NCI-H345 treated with DMSO at 0.1 percent for 48 hours (cell line): ENCODE results near the gene PRKAG3.
"Not testable (repeated sequence)": the region's sequence is repeated elsewhere in the genome, so short reads cannot be mapped to it uniquely, and the experiment has no call there.

Experiments used
- DNase-seq: peaks from one replicate; lab custom pipeline; 2025; ENCODE audit not compliant: unreplicated experiment; lab: John Stamatoyannopoulos, UW

Gene PRKAG3

DNA sequence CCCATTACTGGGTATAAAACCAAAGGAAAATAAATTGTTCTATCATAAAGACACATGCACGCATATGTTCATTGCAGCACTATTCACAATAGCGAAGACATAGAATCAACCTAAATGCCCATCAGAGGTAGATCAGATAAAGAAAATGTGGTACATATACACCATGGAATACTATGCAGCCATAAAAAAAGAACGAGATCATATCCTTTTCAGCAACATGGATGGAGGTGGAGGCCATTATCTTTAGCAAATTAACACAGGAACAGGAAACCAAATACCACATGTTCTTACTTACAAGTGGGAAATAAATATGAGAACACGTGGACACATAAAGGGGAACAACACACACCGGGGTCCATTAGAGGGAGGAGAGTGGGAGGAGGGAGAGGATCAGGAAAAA lies 12.7 kb upstream of the PRKAG3 start:
- DNase-seq: not testable (repeated sequence)

DNA sequence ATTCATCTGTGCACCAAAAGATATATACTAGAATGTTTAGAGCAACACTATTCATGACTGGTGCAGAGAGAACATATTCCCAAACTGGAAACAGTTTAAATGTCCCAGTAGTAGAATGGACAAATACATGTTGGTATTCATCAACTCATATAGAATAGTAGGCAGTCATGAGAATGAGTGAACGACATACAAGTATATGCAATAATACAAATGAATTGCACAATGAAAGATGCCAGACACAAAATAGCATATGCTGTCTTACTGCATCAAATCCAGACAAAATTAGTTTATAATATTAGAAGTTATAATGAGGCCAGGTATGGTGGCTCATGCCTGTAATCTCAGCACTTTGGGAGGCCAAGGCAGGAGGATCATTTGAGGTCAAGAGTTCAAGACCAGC lies 8.3 kb upstream of the PRKAG3 start:
- no peak for DNase-seq

DNA sequence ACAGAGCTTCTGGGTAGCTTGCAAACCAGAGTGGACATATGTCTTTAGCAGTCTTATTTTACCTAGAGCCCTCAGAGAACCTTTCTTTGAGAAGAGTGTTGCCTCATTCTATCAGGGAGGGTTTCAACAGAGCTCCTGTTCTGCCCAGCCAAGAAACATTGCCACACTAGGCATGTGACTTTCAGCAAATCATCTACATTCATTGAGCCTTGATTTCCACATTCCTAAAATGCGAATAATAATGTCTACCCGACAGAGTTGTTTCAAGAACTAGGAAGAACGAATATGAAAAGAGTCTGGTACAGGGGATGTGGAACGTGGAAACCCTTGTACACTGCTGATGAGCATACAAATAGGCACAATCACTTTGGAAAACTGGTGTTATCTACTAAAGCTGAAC lies 7.8 kb upstream of the PRKAG3 start:
- no peak for DNase-seq

DNA sequence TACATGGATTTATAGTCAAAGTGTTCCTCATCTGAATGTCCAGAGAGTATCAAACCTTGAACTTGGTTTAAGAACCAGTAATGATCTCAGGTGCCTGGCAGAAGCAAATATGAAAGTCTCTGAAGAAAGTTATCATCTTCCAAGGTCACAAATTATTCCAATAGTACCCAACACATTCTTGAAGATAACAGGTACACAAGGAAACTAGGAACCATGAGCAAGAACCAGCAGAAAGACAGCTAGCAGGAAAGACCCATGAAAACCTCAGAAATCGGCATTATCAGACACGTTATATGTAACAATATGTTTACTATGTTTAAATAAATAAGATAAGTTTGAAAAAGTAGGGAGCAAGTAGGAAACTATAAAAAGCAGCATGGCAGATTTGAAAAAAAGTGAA lies 5.9 kb upstream of the PRKAG3 start:
- no peak for DNase-seq

DNA sequence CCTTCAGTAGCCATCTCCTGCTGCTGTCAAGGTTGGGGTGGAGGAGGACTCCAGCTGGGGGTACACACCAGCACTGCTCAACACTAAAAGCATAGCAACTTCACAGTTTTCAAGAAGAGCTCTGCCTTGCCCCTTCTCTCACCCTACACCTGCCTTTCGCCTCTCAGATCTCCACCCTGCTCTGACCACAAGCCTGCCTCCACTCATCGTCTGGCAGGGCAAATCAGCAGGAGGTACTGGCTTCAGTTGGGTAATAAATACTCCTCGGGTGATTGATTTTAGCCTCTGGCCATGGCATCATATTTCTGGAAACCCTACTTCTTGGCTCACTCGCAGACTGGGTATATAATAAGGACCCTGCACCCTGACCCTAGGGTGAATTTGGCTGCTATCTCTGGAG lies 3.1 kb upstream of the PRKAG3 start:
- DNase-seq: no peak

DNA sequence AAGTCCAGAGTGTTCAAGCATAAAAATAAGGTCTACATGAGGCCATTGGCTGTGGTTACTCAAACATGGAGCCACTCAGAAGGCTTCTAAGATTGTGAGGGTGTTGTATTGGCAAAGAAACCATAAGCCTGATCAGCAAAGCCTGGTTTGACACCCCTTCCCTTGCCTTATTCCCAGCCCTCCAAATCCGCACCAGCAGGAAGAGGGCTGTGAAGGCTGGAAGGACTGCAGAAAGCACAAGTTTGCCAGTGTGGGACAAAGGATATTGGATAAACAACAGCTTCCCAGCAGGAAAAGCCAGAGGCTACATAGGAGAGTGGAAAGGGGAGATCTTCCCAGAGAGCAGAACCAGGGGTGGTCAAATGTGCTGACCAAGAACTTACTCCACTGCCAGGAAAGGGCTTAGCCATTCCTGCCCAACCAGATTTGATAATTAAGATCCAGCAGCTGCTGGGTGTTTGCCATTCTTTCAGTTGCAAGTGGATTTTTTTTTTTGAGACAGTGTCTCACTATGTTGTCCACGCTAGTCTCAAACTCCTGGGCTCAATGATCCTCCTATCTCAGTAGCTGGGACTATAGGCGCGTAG lies 1.5 kb upstream of the PRKAG3 start:
- no peak for DNase-seq

DNA sequence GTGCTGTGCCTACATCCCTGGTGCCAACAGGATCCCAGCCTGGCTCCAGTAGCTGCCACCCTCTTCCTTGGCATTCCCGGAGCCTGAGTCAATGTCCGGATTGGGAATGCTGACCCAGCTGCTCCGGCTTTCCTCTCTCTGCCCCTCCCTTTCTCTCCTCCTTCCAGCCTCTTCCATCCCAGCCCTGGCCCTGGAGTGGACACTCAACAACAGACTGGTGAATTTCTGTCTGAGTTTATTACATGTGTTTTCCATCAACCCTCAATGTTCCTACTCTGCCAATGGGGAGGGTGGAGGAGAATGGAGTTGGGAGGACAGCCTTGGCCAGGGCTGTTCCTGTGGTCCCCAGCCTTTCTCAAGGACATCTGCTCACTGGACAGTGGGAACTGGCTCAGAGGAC lies 917 bp upstream of the PRKAG3 start:
- DNase-seq: no peak

DNA sequence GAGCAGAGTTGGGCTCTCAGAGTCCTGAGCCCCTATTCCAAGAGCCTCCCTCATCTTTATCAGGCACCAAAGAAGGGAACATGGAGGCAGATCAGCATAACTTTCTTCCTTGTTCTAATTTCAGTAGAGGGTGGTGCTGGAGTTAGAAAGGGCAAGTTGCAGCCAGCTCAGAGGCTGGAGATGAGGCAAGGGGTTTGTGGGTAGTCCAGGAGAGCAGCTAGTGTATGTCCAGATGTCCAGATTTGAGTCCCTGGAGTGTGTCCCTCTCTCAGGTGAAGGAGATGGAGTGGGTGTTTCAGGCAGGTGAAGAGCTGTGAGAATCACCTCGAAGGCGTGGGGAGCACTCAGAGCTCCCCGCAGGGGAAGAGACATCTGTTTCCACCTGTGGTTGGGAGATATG lies 478 bp upstream of the PRKAG3 start:
- no peak for DNase-seq

DNA sequence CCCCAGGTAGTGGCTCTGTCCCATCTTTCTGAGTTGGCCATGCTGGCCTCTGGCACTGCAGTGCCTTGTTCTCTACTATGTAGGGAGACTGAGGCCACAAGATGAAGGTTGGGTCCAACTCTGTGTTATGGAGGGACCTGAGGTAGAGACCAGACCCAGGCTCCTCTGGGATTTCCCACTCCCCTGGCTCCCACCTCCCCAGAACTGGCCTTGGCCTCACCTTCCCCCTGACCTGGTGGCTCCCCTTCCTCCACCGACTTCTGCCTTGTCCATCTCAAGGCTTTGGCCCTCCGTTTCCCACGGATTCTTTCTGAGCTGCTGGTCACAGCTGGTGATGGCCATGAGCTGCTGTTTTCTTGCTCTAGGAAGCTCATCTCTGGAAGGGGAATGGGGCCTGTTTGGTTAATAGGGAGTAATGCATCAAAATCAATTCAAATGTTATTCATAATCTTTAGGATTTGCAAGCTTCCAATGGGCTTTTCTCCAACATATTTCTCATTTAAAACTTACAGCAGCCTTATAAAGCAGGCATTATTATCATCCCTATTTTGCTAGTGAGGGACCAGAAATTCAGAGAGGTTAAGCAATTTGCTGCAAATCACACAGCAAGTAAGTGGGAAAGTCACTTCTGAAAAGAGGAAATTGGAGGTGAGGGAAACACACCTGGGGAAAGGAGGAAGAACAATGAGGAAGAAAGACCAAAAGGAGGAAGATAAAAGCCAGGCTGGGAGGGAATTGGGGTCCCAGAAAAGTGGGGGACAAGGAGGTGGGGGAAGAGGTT lies 887 bp downstream of the PRKAG3 start:
- no peak for DNase-seq

DNA sequence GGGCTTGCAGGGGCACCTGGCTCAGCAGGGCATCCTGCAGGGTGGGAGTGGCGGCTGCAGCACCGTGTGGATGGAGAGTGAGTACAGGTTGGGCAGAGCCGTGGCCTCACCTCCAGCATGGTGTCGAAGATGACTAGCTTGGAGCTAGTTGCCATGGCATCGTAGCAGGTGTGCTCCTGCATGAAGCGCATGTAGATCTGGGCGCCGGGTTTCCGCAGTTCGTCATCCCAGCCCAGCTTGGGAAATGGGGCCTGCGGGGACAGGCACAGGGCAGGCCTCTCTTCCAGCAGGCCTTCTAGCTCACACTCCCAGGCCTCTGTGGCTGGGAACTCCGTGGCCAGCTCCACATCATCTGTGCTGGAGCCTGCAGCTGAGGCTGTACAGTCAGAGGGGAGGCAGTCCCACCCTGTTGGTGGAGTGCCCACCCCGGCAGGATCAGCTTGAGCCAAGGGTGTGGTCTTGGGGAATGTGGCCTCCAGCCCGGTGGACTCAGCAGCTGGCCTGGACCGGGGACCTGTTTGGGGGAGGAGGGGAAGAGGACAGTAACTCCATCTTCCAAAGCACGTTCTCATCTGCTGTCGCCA lies 1.6 kb downstream of the PRKAG3 start:
- no peak for DNase-seq

DNA sequence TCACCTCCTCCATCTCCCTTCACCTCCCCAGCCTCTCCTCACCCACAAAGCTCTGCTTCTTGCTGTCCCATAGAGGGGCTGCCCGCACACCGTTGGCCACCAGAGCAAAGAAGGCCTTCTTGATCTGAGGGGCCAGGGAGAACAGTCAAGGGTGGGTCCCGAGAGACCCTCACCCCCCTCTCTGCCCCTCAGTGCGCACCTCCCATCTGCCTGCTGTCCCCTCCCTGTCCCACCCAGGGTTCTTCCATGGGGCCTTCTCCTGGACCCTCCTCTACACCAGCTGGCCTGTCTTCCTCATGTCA lies 3.2 kb downstream of the PRKAG3 start:
- DNase-seq: no peak

DNA sequence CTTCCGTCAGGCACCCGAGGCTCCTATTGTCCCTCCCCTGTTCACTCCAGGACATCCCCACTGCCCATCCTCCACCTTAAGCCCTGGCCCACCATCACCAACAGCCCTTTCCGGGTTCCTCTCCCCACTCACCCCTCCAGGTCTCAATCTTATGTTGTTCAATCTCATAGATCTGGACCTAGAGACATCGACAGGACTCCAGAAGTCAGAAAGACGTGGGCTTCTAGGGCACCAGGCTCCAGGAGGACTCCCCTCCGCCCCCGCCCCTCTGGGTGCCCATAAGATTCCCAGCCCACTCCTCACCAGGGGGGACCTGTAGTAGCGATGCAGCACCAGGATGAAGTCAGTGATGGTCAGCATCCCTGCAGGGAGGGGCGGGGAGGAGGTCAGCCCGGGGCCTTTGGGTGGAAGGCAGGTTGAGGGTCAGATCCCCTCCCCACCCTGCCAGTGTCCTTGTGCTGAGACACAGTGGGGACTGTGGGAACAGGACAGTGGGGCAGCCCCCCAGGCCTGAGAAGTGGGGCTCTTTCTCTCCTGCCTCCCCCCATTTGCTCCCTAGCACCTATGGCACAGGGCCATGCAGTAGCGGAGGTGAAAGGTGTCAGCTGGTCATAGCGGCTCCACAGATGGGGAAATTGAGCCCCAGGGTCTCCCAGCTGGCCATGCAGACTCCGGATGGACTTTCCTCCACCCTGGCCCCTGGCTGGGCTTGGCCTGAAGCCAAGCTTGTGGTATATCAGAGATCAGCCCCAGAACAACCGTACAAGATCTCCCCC lies 3.7 kb downstream of the PRKAG3 start:
- DNase-seq: no peak

DNA sequence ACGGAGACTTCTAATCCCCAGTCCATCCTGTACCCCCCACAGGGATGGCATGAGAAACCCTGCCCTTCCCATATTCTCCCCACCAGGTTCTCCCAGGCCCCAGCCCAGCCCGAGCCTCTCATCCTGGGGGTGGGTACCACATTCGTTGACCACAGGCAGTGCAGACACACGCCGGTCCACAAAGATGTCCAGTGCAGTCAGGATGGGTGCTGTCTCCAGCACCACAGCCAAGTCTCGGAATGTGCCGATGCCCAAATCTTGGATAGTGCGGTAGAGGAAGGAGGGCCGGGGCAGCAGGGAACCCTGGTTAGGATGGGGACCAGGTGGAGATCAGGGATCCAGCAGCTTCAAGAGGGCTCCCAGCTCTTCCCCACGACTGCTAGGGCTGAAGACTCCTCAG lies 4.8 kb downstream of the PRKAG3 start:
- no peak for DNase-seq

DNA sequence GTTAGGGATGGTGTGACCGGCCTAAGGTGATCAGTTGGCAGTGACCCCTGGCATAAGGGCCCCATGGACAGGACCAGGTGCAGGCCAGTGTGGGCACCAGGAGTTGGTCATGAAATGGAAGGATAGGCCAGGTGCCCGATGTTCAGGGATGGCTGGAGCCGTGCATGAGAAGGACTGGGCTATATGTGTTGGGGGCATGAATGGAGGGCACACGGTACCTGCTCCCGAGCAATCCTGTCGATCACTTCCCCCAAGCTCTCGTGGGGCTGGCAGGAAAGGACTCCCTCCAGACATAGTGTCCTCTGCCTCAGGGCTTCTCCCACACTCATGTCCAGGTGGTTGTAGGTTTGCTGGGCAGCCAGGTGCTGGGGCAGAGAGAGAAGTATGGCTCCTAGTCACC lies 7.6 kb downstream of the PRKAG3 start:
- DNase-seq: no peak

DNA sequence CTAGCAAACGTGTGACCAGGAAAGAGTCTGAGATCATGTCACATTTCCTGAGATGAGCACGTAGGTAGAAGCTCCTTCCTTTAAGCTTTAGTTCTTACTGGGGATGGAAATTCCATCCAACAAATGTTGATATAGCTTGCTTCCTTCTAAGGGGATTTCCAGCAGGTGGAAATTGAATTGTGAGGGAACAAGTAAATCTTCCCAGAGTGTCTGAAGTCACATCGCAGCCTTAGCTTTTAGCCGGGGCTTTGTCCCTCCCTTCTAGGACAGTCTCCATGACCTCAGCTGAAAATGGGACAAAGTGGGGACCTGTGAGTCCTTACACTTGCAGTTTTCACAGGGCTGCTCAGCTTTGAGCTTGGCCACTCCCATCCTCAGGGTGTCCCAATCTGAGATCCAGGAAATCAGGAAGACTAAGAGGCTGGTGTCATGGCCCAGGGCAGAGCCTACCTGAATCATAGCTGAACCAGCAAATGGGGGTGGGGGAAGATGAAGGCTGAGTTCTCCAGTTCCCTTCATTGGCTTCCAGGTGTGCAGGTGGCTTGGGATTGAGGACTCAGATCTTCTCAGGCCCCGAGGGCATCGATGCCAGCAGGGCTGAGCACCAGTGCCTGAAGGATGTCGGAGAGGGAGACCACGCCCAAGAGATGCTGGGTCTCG lies 8.3 kb downstream of the PRKAG3 start:
- no peak for DNase-seq

DNA sequence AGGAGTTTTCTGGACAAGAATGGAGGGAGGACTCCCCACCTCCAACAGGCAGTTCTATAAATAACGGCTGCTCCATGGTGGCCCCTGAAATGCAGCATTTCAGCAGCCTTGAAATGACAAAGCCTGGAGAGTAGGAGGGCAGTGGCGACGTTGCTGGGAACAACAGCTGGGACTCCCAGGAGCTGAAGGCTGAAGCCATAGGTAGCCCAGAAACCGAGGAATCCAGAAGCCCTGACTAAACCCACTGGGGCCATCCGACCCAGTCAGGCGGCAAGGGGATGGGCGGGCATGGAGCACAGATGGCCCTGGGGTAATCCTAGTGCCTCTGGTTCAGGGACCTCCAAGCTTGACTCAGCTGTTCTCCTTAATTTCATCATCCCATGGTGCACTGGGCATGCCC lies 9.0 kb downstream of the PRKAG3 start:
- DNase-seq: no peak

DNA sequence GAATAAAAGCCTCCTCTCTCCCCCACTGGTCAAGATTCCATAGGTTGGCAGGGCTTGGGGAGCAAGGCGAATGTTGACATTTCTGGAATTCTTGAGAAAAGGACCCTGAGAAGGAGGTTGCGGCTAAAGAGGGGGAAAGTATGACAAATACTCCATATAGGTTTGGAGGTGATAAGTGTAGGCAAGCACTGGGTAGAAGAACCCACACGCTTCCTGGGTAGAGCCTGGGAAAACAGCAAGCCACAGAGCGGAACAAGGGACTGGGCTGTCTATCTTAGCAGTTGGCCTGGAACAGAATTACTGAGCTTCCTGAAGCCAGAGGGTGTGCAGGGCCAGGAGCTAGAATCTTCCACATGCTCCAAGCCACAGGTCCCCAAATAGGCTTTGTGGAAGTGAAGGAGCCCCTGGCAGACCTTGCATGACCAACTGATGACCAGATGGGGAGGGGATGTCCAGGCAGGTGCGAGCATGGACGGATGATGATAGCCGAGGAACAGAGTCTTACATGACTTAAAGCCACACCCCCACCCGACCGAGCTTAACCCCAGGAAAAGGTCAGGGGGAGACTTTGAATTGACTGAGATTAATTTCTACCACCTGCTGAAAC lies 9.9 kb downstream of the PRKAG3 start:
- DNase-seq: no peak

DNA sequence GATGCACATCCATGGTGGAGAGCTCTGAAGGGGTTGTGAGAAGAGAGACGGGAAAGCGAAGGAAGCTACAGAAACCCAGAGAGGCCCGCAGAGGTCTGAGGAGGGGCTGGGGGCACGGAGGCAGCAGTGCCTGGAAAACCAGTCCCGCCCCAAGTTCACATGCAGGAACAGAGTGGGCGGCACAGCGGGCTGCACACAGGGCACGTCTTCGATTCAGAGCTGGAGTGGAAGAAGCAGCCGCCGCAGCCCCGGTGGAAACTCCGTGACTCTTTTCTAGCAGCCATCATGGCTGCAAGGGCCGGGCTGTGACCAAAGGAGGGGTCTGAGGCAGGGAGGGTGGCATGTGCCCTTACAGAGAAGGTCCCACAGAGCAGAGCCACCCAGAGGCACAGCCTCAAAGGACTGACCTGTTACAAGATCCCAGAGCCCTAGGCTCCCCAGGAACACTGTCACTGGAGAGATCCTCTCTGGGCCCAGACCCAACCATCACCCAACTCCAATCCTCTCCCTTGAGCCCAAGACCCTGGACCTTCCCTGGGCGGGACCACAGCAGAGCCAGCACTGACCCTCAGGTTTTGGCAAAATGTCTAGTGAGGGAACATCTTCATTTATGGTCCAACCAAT lies 10.7 kb downstream of the PRKAG3 start:
- DNase-seq: no peak

DNA sequence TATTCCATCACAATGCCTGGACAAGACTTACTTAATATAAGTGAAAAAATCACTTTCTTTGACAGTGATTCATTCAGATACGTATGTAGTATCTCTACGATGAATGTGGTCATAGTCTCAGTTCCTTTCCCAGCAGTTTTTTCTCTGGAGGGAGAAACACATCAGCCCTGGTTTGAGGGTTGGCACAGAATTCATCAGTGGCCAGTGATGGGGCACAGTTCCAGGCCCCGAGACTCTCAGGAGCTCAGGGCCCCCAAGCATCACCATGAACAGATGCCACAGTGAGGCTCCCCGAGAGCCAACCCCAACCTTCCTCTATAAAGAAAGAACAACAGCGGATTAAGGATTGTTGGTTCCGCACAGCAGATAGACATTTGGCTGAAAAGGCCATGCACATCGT lies 12.5 kb downstream of the PRKAG3 start:
- DNase-seq: no peak

DNA sequence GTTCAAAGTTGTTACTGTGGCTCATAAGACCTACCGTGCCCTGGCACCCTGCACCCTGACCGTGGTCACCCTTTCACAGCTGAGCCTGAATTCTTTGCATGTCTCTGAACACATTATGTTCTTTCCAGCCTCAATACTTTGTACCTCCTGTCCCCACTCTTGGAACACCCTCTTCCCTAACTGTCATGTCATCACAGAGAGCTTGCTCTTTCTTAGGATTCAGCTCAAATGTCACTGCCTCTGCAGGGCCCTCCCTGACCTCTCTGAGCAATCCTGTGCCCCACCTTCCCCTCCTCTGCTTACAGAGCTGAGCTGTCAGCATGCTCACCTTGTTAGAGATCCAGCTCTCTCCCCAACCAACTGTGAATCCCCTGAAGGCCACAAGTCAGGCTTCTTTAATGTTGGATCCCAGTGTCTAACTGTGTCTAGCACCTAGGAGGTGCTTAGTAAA lies 15.0 kb downstream of the PRKAG3 start:
- no peak for DNase-seq

DNA sequence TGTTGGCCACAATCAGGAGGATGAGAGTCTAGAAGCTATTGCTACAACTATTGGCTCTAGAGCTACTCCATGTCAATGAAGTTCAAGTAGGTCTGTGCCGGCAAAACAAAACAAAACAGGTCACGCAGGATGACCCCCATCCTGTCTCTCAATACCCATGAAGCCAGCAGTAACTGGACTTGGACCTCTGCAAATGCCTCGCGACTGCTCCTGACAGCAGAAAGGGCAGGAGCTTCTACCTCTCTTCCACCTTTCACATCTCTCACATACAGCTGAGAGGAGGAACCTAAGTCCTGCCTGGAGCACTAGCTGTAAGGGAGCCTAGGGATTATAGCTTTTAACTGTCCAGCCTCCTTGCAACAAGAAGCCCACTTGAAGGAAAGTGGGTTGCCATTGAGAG lies 16.0 kb downstream of the PRKAG3 start:
- DNase-seq: no peak
